K562 (cell line): ENCODE data around the gene KCNQ4. TPM values are rescaled to one million over a fixed set of nuclear protein-coding genes. Genes with fewer than 3 reads are reported as not detected.
A peak's percentile ranks its signal among the peaks of the same experiment; 100 is the strongest.

ENCODE experiments used
- ATAC-seq: fragments of 200-7000 bp; cut with Tn5 transposase; 3 replicates; pipeline ENCODE4 v1.9.1; 2020; ENCODE audit warnings: moderate library complexity
- BruUV-seq: library from RNA; stranded (reverse); fragments of 400-500 nt; replicated peaks from 2 replicates; lab custom pipeline; 2021; lab: Mats Ljungman, UMichigan
- CTCF ChIA-PET: fragments of 300-600 bp; formaldehyde crosslinking; extraction: SDS; loops from one replicate; lab custom pipeline; 2021; ENCODE audit warnings: low intra/inter-chr PET ratio; lab: Yijun Ruan, JAX
- POLR2A ChIA-PET: fragments of 300-600, 350-650 bp; sonication (Branson Sonifier 250); formaldehyde crosslinking; extraction: SDS; loops from one replicate; lab custom pipeline; 2021; ENCODE audit warnings: antibody characterized with exemption, inconsistent platforms; lab: Yijun Ruan, JAX
- DNase-seq, 4 experiments: peaks; one replicate each; pipeline versions ENCODE4 v3.0.0 to v3.0.0-alpha.2; 2011 to 2018; ENCODE audit warnings: low spot score in 3 of 4, mixed read lengths in 3 of 4; ENCODE audit errors: extremely low read depth in 1 of 4
- FAIRE-seq: peaks from 2 replicates; lab custom pipeline; 2011; peaks lifted over from hg19 to GRCh38; lab: Jason Lieb, UNC
- H2AFZ ChIP-seq: 2 replicates; pipeline ENCODE4 v1.6.0; 2011; ENCODE audit warnings: low read depth, low read length, control low read depth, inconsistent platforms
- H3K27ac ChIP-seq: fragments of 200-600 bp; 3 replicates; pipeline ENCODE4 v1.8.0; 2011; ENCODE audit warnings: low read depth, mild to moderate bottlenecking, control low read depth, inconsistent platforms, low read length, moderate library complexity, mixed read lengths; ENCODE audit errors: extremely low read depth
- H3K27me3 ChIP-seq, 2 experiments: fragments of 300-600 bp in 1 of 2; 2 replicates in 1 of 2; 3 replicates in 1 of 2; pipeline versions ENCODE4 v1.6.0 to v1.8.0; 2011; ENCODE audit warnings: inconsistent platforms in 2 of 2, low read length in 2 of 2, mild to moderate bottlenecking in 1 of 2, mixed read lengths in 1 of 2, moderate library complexity in 1 of 2; ENCODE audit not compliant: control insufficient read depth in 2 of 2, insufficient read depth in 2 of 2
- H3K36me3 ChIP-seq: fragments of 300-600 bp; 3 replicates; pipeline ENCODE4 v1.8.0; 2011; ENCODE audit warnings: mild to moderate bottlenecking, low read length, inconsistent platforms; ENCODE audit not compliant: control insufficient read depth, insufficient read depth
- H3K4me1 ChIP-seq, 2 experiments: fragments of 200-600 bp in 1 of 2; replicated peaks in 1 of 2; 2 replicates in 1 of 2; 3 replicates in 1 of 2; pipeline versions ENCODE4 v1.5.1 to v1.8.0; 2011; ENCODE audit warnings: inconsistent platforms in 2 of 2, low read length in 2 of 2, mild to moderate bottlenecking in 1 of 2, mixed read lengths in 1 of 2, moderate library complexity in 1 of 2; ENCODE audit not compliant: control insufficient read depth in 2 of 2, insufficient read depth in 2 of 2
- H3K4me2 ChIP-seq: 2 replicates; pipeline ENCODE4 v1.6.1; 2011; ENCODE audit warnings: low read length, control low read depth, inconsistent platforms, mixed read lengths; ENCODE audit not compliant: insufficient read depth
- H3K4me3 ChIP-seq: fragments of 200-600 bp; sonication (generic), shearing (Covaris generic); 2 replicates; pipeline ENCODE4 v1.5.1; 2016; ENCODE audit warnings: control low read depth, inconsistent platforms
- H3K79me2 ChIP-seq: fragments of 200-600 bp; 3 replicates; pipeline ENCODE4 v1.8.0; 2011; ENCODE audit warnings: low read length, inconsistent platforms; ENCODE audit not compliant: control insufficient read depth, insufficient read depth
- H3K9ac ChIP-seq, 2 experiments: 2 replicates each; pipeline versions ENCODE4 v1.6.0 to v1.6.1; 2011; ENCODE audit warnings: low read depth in 2 of 2, low read length in 2 of 2, control low read depth in 1 of 2, inconsistent platforms in 1 of 2, mild to moderate bottlenecking in 1 of 2, mixed read lengths in 1 of 2; ENCODE audit not compliant: insufficient read depth in 1 of 2
- H3K9me1 ChIP-seq: one replicate; pipeline ENCODE4 v1.6.0; 2011; ENCODE audit warnings: inconsistent platforms, mild to moderate bottlenecking, low read length, moderate library complexity; ENCODE audit not compliant: control insufficient read depth, insufficient read depth
- H3K9me3 ChIP-seq: replicated peaks from 2 replicates; pipeline ENCODE4 v1.5.1; 2011; ENCODE audit warnings: low read depth, low read length, inconsistent platforms; ENCODE audit not compliant: control insufficient read depth, insufficient read depth
- H4K20me1 ChIP-seq: replicated peaks from 2 replicates; pipeline ENCODE4 v1.6.1; 2011; ENCODE audit warnings: low read length, inconsistent platforms, mixed read lengths; ENCODE audit not compliant: control insufficient read depth, insufficient read depth
- ATF7 ChIP-seq: fragments of 450-650 bp; IDR thresholded peaks from 2 replicates; pipeline ENCODE4 v1.7.1; 2014; ENCODE audit warnings: mild to moderate bottlenecking, moderate library complexity
- HDAC3 ChIP-seq: fragments of 450-650 bp; IDR thresholded peaks from 2 replicates; pipeline ENCODE4 v1.6.1; 2018; ENCODE audit warnings: borderline replicate concordance, mild to moderate bottlenecking, moderate library complexity; ENCODE audit not compliant: partially characterized antibody
- MEF2A ChIP-seq: IDR thresholded peaks from 2 replicates; pipeline ENCODE4 v1.6.1; 2011; ENCODE audit warnings: low read depth, mild to moderate bottlenecking, low read length, moderate library complexity; ENCODE audit not compliant: control insufficient read depth
- NFATC3 ChIP-seq: fragments of 450-650 bp; IDR thresholded peaks from 2 replicates; pipeline ENCODE4 v1.6.1; 2017; ENCODE audit warnings: mild to moderate bottlenecking
- PHF21A ChIP-seq: fragments of 450-650 bp; IDR thresholded peaks from 2 replicates; pipeline ENCODE4 v1.6.1; 2017; ENCODE audit warnings: low read depth, borderline replicate concordance
- SAFB ChIP-seq: fragments of 200-400 bp; formaldehyde crosslinking; IDR thresholded peaks from 2 replicates; pipeline ENCODE4 v1.6.1; 2017; ENCODE audit warnings: low read depth, low read length, borderline replicate concordance
- SIX5 ChIP-seq, 2 experiments: IDR thresholded peaks; 2 replicates each; pipeline ENCODE4 v1.6.1; 2011; ENCODE audit warnings: low read length in 2 of 2, borderline replicate concordance in 1 of 2, low read depth in 1 of 2, mild to moderate bottlenecking in 1 of 2, moderate library complexity in 1 of 2; ENCODE audit not compliant: insufficient read depth in 1 of 2
- TCF3 ChIP-seq: sonication (generic); formaldehyde crosslinking; IDR thresholded peaks from 2 replicates; pipeline ENCODE4 v1.4.0; 2020; ENCODE audit warnings: mild to moderate bottlenecking, missing genetic modification reagents
- ZFP91 ChIP-seq: sonication (generic); formaldehyde crosslinking; IDR thresholded peaks from 2 replicates; pipeline ENCODE4 v1.8.0; 2022; ENCODE audit warnings: mild to moderate bottlenecking, missing genetic modification reagents
- ZNF24 ChIP-seq: fragments of 450-650 bp; IDR thresholded peaks from 2 replicates; pipeline ENCODE4 v1.6.1; 2016
- ZNF561 ChIP-seq: fragments of 450-650 bp; formaldehyde crosslinking; conservative IDR thresholded peaks from 2 replicates; pipeline ENCODE4 v1.4.0; 2020; ENCODE audit warnings: mild to moderate bottlenecking, moderate library complexity
- ZNF589 ChIP-seq: fragments of 200-800 bp; sonication (Bioruptor generic); IDR thresholded peaks from 2 replicates; pipeline ENCODE4 v1.6.1; 2016; ENCODE audit warnings: low read depth, missing genetic modification characterization, missing compliant biosample characterization
- WGBS: fragments of 100-300 bp; shearing (Covaris generic); methylation state at CpG from one replicate; pipeline ENCODE4 v1.1.6; 2016; ENCODE audit warnings: low coverage, mixed read lengths; ENCODE audit not compliant: insufficient coverage; ENCODE audit errors: missing lambda C conversion rate; 5-methylcytosine and 5-hydroxymethylcytosine counted together
- in situ Hi-C: fragments of 300-500 bp; cut with MboI; formaldehyde crosslinking; loops from 4 replicates; pipeline ENCODE4 v1.15.0; 2018; ENCODE audit warnings: inconsistent platforms, mixed read lengths
- intact Hi-C: fragments of 100-400 bp; cut with micrococcal nuclease; formaldehyde crosslinking; loops from 2 replicates; pipeline ENCODE4 v1.14.2; 2022
- polyA plus RNA-seq, 8 experiments: library from polyadenylated mRNA; depleted of rRNA in 4 of 8; stranded (reverse) in 5 of 8; unstranded in 3 of 8; fragments of >200 nt; fragmentation: Nextera tagmentation in 2 of 8; fragmentation: Illumina TruSeq in 1 of 8; extraction: Ambion mirVana in 2 of 8; extraction: Trizol in 1 of 8; gene quantifications; 2 replicates each; pipeline versions ENCODE4 v1.2.1 to v1.2.3, GENCODE V29; 2011 to 2014; ENCODE audit warnings: inconsistent platforms in 1 of 8, missing spikeins in 1 of 8
- total RNA-seq, 7 experiments: library from RNA; depleted of rRNA in 6 of 7; stranded (reverse); fragments of >200 nt in 6 of 7; fragmentation: Illumina TruSeq in 2 of 7; extraction: Trizol in 2 of 7; gene quantifications; 2 replicates each; pipeline versions ENCODE4 v1.2.1 to v1.2.3, GENCODE V29; 2011 to 2021; ENCODE audit warnings: low replicate concordance in 1 of 7
- TF ChIP-seq, protein P1 (sequence below): fragments of 250-450 bp; sonication (Bioruptor Pico); IDR thresholded peaks from 2 replicates; pipeline ENCODE4 v1.5.0; 2021
- TF ChIP-seq, protein P2 (sequence below): fragments of 250-450 bp; sonication (Bioruptor Pico); IDR thresholded peaks from 2 replicates; pipeline ENCODE4 v1.4.0; 2020

KCNQ4 gene
- total and polyA plus RNA-seq, 9 of the 15 experiments (the other 6 are each of a cell fraction or from before 2014, with no cell fraction given) = 0.07 to 4.1 (median 0.79) TPM

GRCh38 chr1:40808909-40809308 is 25.3 kb downstream of the KCNQ4 start:
- in situ Hi-C loops = no loop called here
- FAIRE-seq = peak; percentile 70
- Histone ChIP-seq H3K79me2 (no peaks in the 10 kb centered on the region), H2AFZ (no peak overlapping the region), H4K20me1 (no peaks in the 10 kb centered on the region; the same call in 1 of the 2 replicates), H3K4me2 (peak overlapping the region; percentile 22; the same call in 1 of the 2 replicates), H3K9me3 (no peaks in the 10 kb centered on the region), H3K27me3 (no peaks in the 10 kb centered on the region), H3K36me3 (no peaks in the 10 kb centered on the region), H3K9ac (peak overlapping the region in 1 of 2 experiments; percentile 38; a peak in 1 of 4 replicates), H3K4me1 (peaks cover 31 to 44% of the 10 kb centered on the region in 2 experiments), H3K27ac (no peak overlapping the region; the same call in 2 of the 3 replicates), H3K4me3 (no peak overlapping the region), H3K9me1 (peaks cover 3% of the 10 kb centered on the region)
- CTCF ChIA-PET = no interaction called here
- intact Hi-C loops = no loop called here
- no TSS peak for BruUV-seq
- DNase-seq = peak; percentile 50 to 66 (median 52)
- POLR2A ChIA-PET = interaction anchor here (0.6 to 3.7 kb wide), 5 partner anchors 10 to 118 kb away, joined by 3 to 17 read pairs (median 3); no protein-coding TSS in a partner anchor
- ATAC-seq = peak; percentile 66
- 3% methylated on average over 6 of the region's 6 CpGs for WGBS
- no peak for TF ChIP-seq ZNF561 (CRISPR knock-in tag)
- no peak for TF ChIP-seq MEF2A
- TF ChIP-seq, protein P1, sequence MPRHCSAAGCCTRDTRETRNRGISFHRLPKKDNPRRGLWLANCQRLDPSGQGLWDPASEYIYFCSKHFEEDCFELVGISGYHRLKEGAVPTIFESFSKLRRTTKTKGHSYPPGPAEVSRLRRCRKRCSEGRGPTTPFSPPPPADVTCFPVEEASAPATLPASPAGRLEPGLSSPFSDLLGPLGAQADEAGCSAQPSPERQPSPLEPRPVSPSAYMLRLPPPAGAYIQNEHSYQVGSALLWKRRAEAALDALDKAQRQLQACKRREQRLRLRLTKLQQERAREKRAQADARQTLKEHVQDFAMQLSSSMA (CRISPR knock-in tag) = no peak
- 0 out of 2 replicates have a peak, but pooled peaks have one; percentile 6 for TF ChIP-seq ATF7
- no peak for TF ChIP-seq ZNF24
- no peak for TF ChIP-seq PHF21A
- TF ChIP-seq TCF3 (CRISPR knock-in tag) = peak; percentile 43
- TF ChIP-seq, protein P2, sequence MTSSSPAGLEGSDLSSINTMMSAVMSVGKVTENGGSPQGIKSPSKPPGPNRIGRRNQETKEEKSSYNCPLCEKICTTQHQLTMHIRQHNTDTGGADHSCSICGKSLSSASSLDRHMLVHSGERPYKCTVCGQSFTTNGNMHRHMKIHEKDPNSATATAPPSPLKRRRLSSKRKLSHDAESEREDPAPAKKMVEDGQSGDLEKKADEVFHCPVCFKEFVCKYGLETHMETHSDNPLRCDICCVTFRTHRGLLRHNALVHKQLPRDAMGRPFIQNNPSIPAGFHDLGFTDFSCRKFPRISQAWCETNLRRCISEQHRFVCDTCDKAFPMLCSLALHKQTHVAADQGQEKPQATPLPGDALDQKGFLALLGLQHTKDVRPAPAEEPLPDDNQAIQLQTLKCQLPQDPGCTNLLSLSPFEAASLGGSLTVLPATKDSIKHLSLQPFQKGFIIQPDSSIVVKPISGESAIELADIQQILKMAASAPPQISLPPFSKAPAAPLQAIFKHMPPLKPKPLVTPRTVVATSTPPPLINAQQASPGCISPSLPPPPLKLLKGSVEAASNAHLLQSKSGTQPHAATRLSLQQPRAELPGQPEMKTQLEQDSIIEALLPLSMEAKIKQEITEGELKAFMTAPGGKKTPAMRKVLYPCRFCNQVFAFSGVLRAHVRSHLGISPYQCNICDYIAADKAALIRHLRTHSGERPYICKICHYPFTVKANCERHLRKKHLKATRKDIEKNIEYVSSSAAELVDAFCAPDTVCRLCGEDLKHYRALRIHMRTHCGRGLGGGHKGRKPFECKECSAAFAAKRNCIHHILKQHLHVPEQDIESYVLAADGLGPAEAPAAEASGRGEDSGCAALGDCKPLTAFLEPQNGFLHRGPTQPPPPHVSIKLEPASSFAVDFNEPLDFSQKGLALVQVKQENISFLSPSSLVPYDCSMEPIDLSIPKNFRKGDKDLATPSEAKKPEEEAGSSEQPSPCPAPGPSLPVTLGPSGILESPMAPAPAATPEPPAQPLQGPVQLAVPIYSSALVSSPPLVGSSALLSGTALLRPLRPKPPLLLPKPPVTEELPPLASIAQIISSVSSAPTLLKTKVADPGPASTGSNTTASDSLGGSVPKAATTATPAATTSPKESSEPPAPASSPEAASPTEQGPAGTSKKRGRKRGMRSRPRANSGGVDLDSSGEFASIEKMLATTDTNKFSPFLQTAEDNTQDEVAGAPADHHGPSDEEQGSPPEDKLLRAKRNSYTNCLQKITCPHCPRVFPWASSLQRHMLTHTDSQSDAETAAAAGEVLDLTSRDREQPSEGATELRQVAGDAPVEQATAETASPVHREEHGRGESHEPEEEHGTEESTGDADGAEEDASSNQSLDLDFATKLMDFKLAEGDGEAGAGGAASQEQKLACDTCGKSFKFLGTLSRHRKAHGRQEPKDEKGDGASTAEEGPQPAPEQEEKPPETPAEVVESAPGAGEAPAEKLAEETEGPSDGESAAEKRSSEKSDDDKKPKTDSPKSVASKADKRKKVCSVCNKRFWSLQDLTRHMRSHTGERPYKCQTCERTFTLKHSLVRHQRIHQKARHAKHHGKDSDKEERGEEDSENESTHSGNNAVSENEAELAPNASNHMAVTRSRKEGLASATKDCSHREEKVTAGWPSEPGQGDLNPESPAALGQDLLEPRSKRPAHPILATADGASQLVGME (CRISPR knock-in tag) = no peak
- TF ChIP-seq SAFB = no peak
- no peak for TF ChIP-seq HDAC3
- TF ChIP-seq SIX5 (IDR thresholded peaks at IDR 0.05; ENCODE audit: borderline replicate concordance in 1 of 2, insufficient read depth in 1 of 2, low read depth in 1 of 2, low read length in 2 of 2) = no peak
- TF ChIP-seq ZFP91 = no peak
- no peak for TF ChIP-seq NFATC3
- TF ChIP-seq ZNF589 (CRISPR knock-in tag) = peak; percentile 62; the same call in 1 of the 2 replicates
